Esophagus muscularis mucosa (tissue), 4 donors: Measurements from ENCODE around the gene ACAP3. TPM values are rescaled to one million over a fixed set of nuclear protein-coding genes. Genes with fewer than 3 reads are reported as not detected.

ENCODE experiments used
- DNase-seq: peaks from one replicate; pipeline ENCODE4 v3.0.0-alpha.2; 2017; ENCODE audit errors: extremely low spot score
- H3K27ac ChIP-seq, 4 donors: fragments of 200-600 bp; sonication (generic); replicated peaks in 1 of 4; 1 replicate in 3 of 4; 2 replicates in 1 of 4; pipeline ENCODE4 v1.5.1; 2016 to 2019; ENCODE audit warnings: mild to moderate bottlenecking in 1 of 4
- H3K27me3 ChIP-seq, 4 donors: fragments of 200-600 bp; sonication (generic); one replicate each; pipeline versions ENCODE4 v1.5.1 to v1.6.0; 2016 to 2019
- H3K36me3 ChIP-seq, 4 donors: fragments of 200-600 bp; sonication (generic); one replicate each; pipeline ENCODE4 v1.5.1; 2016 to 2019
- H3K4me1 ChIP-seq, 4 donors: fragments of 200-600 bp; sonication (generic); one replicate each; pipeline ENCODE4 v1.5.1; 2016 to 2019
- H3K4me3 ChIP-seq, 4 donors: fragments of 200-600 bp; sonication (generic); 1 replicate in 2 of 4; 2 replicates in 2 of 4; pipeline ENCODE4 v1.5.1; 2016 to 2019; ENCODE audit warnings: mild to moderate bottlenecking in 4 of 4, moderate library complexity in 1 of 4
- H3K9me3 ChIP-seq, 4 donors: fragments of 200-600 bp; sonication (generic); 1 replicate in 3 of 4; 2 replicates in 1 of 4; pipeline ENCODE4 v1.5.1; 2016 to 2019
- EP300 ChIP-seq: sonication (generic); formaldehyde crosslinking; IDR thresholded peaks from one replicate; pipeline ENCODE4 v1.6.1; 2017; ENCODE audit warnings: antibody characterized with exemption
- POLR2A ChIP-seq: fragments of 450-650 bp; IDR thresholded peaks from one replicate; pipeline ENCODE4 v1.6.1; 2017; ENCODE audit warnings: antibody characterized with exemption, moderate library complexity, mild to moderate bottlenecking, low read depth
- POLR2AphosphoS5 ChIP-seq, 2 donors: sonication (generic); formaldehyde crosslinking; IDR thresholded peaks; one replicate each; pipeline ENCODE4 v1.6.1; 2017; ENCODE audit warnings: antibody characterized with exemption in 2 of 2
- WGBS: methylation state at CpG from one replicate; pipeline ENCODE4 v1.1.5; 2018; 5-methylcytosine and 5-hydroxymethylcytosine counted together
- intact Hi-C: fragments of 100-400 bp; cut with DNase I; formaldehyde crosslinking; loops from one replicate; pipeline ENCODE4 v1.15.1; 2023
- total RNA-seq, 4 donors: library from RNA; depleted of rRNA; stranded (reverse); fragments of >200 nt; gene quantifications; one replicate each; pipeline versions ENCODE4 v1.1.0 to v1.2.1, GENCODE V29; 2016
- TF ChIP-seq, protein P1 (sequence below), 3 experiments: fragments of 200-600 bp in 2 of 3; fragments of 450-650 bp in 1 of 3; sonication (generic) in 2 of 3; IDR thresholded peaks; one replicate each; pipeline ENCODE4 v1.5.1; 2017 to 2019; ENCODE audit warnings: antibody characterized with exemption in 3 of 3, mild to moderate bottlenecking in 2 of 3, moderate library complexity in 1 of 3

The ACAP3 gene, protein sequence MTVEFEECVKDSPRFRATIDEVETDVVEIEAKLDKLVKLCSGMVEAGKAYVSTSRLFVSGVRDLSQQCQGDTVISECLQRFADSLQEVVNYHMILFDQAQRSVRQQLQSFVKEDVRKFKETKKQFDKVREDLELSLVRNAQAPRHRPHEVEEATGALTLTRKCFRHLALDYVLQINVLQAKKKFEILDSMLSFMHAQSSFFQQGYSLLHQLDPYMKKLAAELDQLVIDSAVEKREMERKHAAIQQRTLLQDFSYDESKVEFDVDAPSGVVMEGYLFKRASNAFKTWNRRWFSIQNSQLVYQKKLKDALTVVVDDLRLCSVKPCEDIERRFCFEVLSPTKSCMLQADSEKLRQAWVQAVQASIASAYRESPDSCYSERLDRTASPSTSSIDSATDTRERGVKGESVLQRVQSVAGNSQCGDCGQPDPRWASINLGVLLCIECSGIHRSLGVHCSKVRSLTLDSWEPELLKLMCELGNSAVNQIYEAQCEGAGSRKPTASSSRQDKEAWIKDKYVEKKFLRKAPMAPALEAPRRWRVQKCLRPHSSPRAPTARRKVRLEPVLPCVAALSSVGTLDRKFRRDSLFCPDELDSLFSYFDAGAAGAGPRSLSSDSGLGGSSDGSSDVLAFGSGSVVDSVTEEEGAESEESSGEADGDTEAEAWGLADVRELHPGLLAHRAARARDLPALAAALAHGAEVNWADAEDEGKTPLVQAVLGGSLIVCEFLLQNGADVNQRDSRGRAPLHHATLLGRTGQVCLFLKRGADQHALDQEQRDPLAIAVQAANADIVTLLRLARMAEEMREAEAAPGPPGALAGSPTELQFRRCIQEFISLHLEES
- 10 to 100 TPM; 34.8 to 63.2 (median 47.4) TPM for total RNA-seq

DNA sequence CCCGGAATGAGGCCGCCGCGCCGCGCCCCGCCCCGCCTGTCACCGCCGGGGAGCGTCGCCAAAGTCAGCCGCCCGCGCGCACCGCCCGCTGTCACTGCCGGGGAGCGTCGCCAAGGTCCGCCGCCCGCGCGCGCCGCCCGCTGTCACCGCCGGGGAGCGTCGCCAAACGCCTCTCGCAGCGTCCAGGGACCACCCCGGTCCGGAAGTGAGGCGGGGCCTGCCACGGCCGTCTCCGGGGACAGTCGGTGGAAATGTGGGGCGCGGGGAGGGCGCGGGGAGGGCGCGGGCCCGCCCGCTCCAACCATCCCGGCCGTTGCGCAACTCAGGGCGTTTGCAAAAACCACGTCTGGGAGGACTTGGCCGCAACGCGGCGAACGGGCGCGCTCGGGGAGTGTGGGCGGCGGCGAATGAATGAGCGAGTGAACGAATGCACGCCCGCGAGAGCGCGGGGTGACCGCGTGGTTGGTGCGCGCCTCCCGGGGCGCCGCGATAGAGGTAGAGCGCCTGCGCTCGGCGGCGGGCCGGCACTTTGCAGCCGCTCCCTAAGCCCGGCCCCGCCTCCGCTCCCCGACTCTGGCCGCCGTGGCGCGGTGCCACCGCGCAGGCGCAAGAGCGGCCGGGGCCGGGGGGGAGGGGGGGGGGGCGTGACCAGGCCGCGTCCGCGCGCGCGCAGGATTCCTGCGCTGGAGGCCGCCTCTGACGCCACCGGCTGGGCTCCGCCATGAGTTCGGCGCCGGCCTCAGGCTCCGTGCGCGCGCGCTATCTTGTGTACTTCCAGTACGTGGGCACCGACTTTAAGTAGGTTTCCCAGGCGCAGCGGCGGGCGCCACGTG lies at the start of gene ACAP3, which contains the start of gene PUSL1:
TSS of gene ACAP3 (minus strand) at position 8 of the 833 bp plus-strand sequence. CDS start 115 bp downstream, outside the sequence.
TSS of gene PUSL1 (plus strand) at position 675 of the 833 bp plus-strand sequence. CDS start at position 722, 47 bp downstream.
- Histone ChIP-seq H3K36me3 (peaks cover 22 to 36% (median 33%) of the 10 kb centered on the region in 4 donors), H3K4me3 (peak within 1 kb of the TSS; percentile 67 to 91 (median 81)), H3K27ac (peak within 1 kb of the TSS; percentile 83 to 96 (median 94)), H3K27me3 (no peaks in the 10 kb centered on the region), H3K4me1 (peaks cover 48 to 64% (median 59%) of the 10 kb centered on the region in 4 donors), H3K9me3 (no peaks in the 10 kb centered on the region)
- peak; percentile 96 for DNase-seq
- WGBS: 2% methylated on average over 10 of the region's 131 CpGs
- intact Hi-C loops: no loop called here
- TF ChIP-seq POLR2AphosphoS5 (IDR thresholded peaks at IDR 0.05) (peak; percentile 44 to 80), EP300 (no peak)

DNA sequence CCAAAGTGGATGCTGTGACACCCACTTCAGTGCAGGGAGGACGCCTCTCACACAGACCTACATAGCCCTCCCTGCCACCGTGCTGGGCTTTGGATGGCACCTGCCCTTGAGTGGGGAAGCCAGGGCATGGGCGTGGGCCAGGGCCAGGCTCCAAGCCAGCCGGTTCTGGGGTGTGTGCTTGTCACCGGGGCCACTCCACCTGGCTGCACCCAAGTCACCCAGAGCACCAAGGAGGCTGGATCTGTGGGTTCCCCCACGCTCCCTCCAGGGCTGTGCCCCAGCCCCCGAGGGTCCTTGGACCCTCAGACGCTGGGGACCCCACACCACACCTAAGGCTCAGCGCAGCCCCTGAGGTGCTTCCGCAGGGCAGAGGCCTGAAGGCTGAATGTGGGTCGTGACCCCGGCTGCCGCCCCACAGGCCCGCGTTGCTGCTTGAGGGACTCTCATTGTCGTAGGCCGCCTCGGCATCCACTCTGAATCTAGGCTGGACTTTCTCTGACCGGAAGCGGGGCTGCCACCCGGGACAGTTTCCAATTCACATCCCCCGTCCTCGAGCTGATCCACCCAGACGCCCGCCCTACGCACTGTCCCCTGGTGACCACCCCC lies 49.2 kb upstream of the ACAP3 start:
- peak overlapping the region; percentile 47 to 69 (median 57) for H3K4me3 ChIP-seq
- peaks cover 44 to 100% (median 94%) of the 10 kb centered on the region in 4 donors for H3K4me1 ChIP-seq
- intact Hi-C loops: no loop called here
- peak overlapping the region; percentile 81 to 88 (median 84) for H3K27ac ChIP-seq
- H3K9me3 ChIP-seq: no peaks in the 10 kb centered on the region
- peaks cover 0 to 74% (median 26%) of the 10 kb centered on the region in 4 donors for H3K27me3 ChIP-seq
- 29% methylated on average over 21 of the region's 26 CpGs for WGBS
- peaks cover 0 to 25% (median 7%) of the 10 kb centered on the region in 4 donors for H3K36me3 ChIP-seq
- DNase-seq: no peak
- TF ChIP-seq POLR2A: no peak
- TF ChIP-seq, protein P1, sequence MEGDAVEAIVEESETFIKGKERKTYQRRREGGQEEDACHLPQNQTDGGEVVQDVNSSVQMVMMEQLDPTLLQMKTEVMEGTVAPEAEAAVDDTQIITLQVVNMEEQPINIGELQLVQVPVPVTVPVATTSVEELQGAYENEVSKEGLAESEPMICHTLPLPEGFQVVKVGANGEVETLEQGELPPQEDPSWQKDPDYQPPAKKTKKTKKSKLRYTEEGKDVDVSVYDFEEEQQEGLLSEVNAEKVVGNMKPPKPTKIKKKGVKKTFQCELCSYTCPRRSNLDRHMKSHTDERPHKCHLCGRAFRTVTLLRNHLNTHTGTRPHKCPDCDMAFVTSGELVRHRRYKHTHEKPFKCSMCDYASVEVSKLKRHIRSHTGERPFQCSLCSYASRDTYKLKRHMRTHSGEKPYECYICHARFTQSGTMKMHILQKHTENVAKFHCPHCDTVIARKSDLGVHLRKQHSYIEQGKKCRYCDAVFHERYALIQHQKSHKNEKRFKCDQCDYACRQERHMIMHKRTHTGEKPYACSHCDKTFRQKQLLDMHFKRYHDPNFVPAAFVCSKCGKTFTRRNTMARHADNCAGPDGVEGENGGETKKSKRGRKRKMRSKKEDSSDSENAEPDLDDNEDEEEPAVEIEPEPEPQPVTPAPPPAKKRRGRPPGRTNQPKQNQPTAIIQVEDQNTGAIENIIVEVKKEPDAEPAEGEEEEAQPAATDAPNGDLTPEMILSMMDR (IDR thresholded peaks at IDR 0.05): no peak

DNA sequence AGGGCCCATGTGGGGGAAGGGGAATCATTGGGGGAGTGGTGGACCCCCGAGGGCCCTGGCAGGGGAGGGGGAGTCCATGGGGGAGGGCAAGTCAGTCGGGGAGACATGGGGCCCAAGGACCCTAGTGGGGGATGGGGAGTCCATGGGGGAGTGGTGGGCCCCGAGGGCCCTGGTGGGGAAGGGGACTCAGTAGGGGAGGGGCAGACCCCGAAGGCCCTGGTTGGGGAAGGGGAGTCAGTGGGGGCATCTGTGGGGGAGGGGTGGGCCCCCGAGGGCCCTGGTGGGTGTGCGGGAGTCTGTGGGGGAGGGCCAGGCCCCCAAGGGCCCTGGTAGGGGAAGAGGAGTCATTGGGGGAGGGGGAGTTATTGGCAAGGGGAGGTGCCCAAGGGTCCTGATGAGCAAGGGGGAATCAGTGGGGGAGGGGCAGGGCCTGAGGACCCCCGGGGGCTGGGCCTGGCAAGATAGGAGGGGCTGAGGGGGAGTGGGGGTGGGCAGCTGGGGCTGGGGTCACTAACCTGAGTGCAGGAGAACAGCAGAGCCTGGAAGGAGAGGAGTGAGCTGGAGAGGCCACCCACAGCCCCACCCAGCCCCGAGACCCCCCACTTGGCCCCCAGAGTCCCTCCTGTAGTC lies 48.6 kb upstream of the ACAP3 start:
- peaks cover 49 to 100% (median 94%) of the 10 kb centered on the region in 4 donors for H3K4me1 ChIP-seq
- intact Hi-C loops: no loop called here
- peaks cover 0 to 25% (median 7%) of the 10 kb centered on the region in 4 donors for H3K36me3 ChIP-seq
- H3K9me3 ChIP-seq: no peaks in the 10 kb centered on the region
- 25% methylated on average over 7 of the region's 8 CpGs for WGBS
- TF ChIP-seq, protein P1 (IDR thresholded peaks at IDR 0.05): no peak
- no peak for TF ChIP-seq POLR2A
- no peak for TF ChIP-seq EP300
- TF ChIP-seq POLR2AphosphoS5 (IDR thresholded peaks at IDR 0.05): no peak
- H3K27me3 ChIP-seq: peaks cover 0 to 74% (median 26%) of the 10 kb centered on the region in 4 donors
- H3K4me3 ChIP-seq: peak overlapping the region; percentile 47 to 69 (median 57)
- DNase-seq: no peak
- H3K27ac ChIP-seq: peak overlapping the region; percentile 81 to 88 (median 84)

DNA sequence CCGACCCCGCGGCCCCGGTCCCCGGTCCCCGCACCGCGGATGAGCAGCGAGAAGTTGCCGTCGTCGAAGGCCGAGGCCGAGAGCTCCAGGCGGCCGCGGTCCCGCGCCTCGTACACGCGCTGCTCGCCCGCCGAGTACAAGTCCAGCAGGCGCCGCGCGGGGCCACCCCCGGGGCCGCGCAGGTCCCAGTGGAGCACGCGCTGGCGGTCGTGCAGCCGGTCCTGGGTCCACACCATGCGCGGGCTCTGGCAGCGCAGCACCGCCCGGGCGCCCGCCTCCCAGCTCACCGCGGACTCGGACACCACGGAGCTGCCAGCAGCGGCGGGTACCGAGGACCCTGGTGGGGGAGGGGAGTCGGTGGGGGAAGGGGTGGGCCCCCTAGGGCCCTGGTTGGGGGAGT lies 47.7 kb upstream of the ACAP3 start:
- TF ChIP-seq POLR2A (no peak), POLR2AphosphoS5 (IDR thresholded peaks at IDR 0.05) (no peak), EP300 (no peak)
- TF ChIP-seq, protein P1 (IDR thresholded peaks at IDR 0.05): no peak
- 0% methylated on average over 8 of the region's 52 CpGs for WGBS
- Histone ChIP-seq H3K9me3 (no peaks in the 10 kb centered on the region), H3K27me3 (peaks cover 0 to 74% (median 26%) of the 10 kb centered on the region in 4 donors), H3K4me3 (peak overlapping the region; percentile 35 to 69 (median 44)), H3K27ac (peak overlapping the region; percentile 81 to 88 (median 84)), H3K4me1 (peaks cover 43 to 93% (median 88%) of the 10 kb centered on the region in 4 donors), H3K36me3 (peaks cover 0 to 25% (median 7%) of the 10 kb centered on the region in 4 donors)
- intact Hi-C loops: no loop called here
- DNase-seq: no peak
